Activated CD8-positive, alpha-beta T cell treated with anti-CD3 and anti-CD28 coated beads for 36 hours (primary cell): ENCODE measurements around the gene ATP9B. TPM values are rescaled to one million over a fixed set of nuclear protein-coding genes. Genes with fewer than 3 reads are reported as not detected.

Experiments
- ATAC-seq: fragments of 200-7000 bp; cut with Tn5 transposase; one replicate; pipeline ENCODE4 v1.10.0; 2021; ENCODE audit warnings: mild to moderate bottlenecking, moderate library complexity
- CTCF ChIA-PET: fragments of 350-600 bp; sonication (Branson Sonifier 250); formaldehyde crosslinking; loops from one replicate; lab custom pipeline; 2021; ENCODE audit warnings: antibody characterized with exemption; lab: Charles Lee
- POLR2A ChIA-PET: fragments of 350-600 bp; sonication (Branson Sonifier 250); formaldehyde crosslinking; loops from one replicate; lab custom pipeline; 2021; ENCODE audit warnings: antibody characterized with exemption; lab: Charles Lee
- DNase-seq: peaks from one replicate; pipeline ENCODE4 v3.0.0-alpha.2; 2020
- H3K27ac Mint-ChIP-seq: one replicate; pipeline ENCODE4 v1.8.0; 2021; ENCODE audit warnings: mild to moderate bottlenecking, mixed read lengths
- H3K27me3 Mint-ChIP-seq: one replicate; pipeline ENCODE4 v1.8.0; 2021; ENCODE audit warnings: mixed read lengths
- H3K36me3 Mint-ChIP-seq: one replicate; pipeline ENCODE4 v1.8.0; 2021; ENCODE audit warnings: low read depth, mixed read lengths
- H3K4me1 Mint-ChIP-seq: one replicate; pipeline ENCODE4 v1.8.0; 2021; ENCODE audit warnings: low read depth, mixed read lengths
- H3K4me3 Mint-ChIP-seq: one replicate; pipeline ENCODE4 v1.8.0; 2021; ENCODE audit warnings: mild to moderate bottlenecking, moderate library complexity, mixed read lengths
- H3K9me3 Mint-ChIP-seq: one replicate; pipeline ENCODE4 v1.8.0; 2021; ENCODE audit warnings: mixed read lengths
- intact Hi-C: fragments of 100-400 bp; cut with micrococcal nuclease; formaldehyde crosslinking; loops from one replicate; pipeline ENCODE4 v1.10.0; 2022
- total RNA-seq, 2 experiments: library from RNA; stranded (reverse); gene quantifications; one replicate each; pipeline ENCODE4 v1.2.3, GENCODE V29; 2021
- TF ChIP-seq, protein P1 (sequence below): fragments of 200-600 bp; IDR thresholded peaks from one replicate; pipeline ENCODE4 v1.8.0; 2022; ENCODE audit warnings: antibody characterized with exemption, mild to moderate bottlenecking

Gene ATP9B
- total RNA-seq, 2 experiments from 2014 or later: 18.9 to 21.1 TPM

DNA sequence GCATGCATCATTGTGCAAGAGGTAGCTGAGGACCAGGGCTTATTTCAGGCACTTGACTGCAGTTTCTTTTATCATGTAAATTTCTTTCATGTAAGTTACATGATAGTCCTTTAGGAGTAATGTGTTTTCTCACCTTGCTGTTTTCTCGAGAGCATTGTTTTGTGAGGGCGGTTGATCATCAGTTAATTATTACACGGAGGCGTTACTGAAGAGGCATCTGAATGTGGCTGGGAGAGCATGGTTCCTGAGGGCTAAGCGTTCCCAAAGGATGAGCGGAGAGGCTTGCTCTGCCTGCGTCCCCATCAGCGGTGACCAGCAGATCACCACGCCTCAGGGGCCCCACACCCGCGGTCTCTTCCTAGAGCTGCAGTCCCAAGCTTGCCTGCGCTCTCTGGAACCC lies 170.4 kb downstream of the ATP9B start:
- DNase-seq: no peak
- Mint-ChIP-seq H3K27me3 (no peaks in the 10 kb centered on the region), H3K4me1 (no peaks in the 10 kb centered on the region), H3K4me3 (no peak overlapping the region), H3K36me3 (no peaks in the 10 kb centered on the region), H3K9me3 (no peaks in the 10 kb centered on the region), H3K27ac (no peak overlapping the region)
- no peak for ATAC-seq
- ChIA-PET POLR2A (interaction anchor here (1.7 kb wide), 1 partner anchor 11 kb away, joined by 3 read pairs; no protein-coding TSS in a partner anchor), CTCF (no interaction called here)
- intact Hi-C loops: loop anchor here (10.0 kb wide), 1 partner anchor 175 kb away; the partner anchor contains the start of gene ATP9B
- TF ChIP-seq, protein P1, sequence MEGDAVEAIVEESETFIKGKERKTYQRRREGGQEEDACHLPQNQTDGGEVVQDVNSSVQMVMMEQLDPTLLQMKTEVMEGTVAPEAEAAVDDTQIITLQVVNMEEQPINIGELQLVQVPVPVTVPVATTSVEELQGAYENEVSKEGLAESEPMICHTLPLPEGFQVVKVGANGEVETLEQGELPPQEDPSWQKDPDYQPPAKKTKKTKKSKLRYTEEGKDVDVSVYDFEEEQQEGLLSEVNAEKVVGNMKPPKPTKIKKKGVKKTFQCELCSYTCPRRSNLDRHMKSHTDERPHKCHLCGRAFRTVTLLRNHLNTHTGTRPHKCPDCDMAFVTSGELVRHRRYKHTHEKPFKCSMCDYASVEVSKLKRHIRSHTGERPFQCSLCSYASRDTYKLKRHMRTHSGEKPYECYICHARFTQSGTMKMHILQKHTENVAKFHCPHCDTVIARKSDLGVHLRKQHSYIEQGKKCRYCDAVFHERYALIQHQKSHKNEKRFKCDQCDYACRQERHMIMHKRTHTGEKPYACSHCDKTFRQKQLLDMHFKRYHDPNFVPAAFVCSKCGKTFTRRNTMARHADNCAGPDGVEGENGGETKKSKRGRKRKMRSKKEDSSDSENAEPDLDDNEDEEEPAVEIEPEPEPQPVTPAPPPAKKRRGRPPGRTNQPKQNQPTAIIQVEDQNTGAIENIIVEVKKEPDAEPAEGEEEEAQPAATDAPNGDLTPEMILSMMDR: no peak

DNA sequence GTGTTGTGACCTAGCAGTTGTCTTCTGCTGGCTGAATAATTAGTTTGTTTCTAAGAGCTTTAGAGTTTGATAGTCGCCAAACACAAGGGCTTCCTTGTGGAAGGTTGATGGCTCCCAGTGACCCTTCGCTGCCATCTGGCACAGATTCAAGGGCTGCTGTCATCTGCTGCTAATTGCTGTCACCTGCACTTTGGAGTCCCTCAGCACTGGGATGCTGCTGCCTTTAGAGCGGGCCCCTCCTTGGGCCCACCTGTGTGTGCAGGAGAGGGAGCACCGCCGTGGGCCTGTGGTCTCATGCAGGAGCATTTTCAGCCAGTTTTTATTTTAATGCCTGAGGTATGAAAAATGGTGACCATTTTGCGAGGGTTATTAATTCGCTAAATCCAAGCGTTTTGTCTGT lies 172.6 kb downstream of the ATP9B start:
- Mint-ChIP-seq H3K4me1 (peaks cover 2% of the 10 kb centered on the region), H3K9me3 (no peaks in the 10 kb centered on the region), H3K27me3 (no peaks in the 10 kb centered on the region), H3K27ac (no peak overlapping the region), H3K4me3 (no peak overlapping the region), H3K36me3 (no peaks in the 10 kb centered on the region)
- ChIA-PET CTCF (interaction anchor here (1.2 kb wide), 1 partner anchor 10 kb away, joined by 4 read pairs; no protein-coding TSS in a partner anchor), POLR2A (interaction anchor here (0.8 kb wide), 1 partner anchor 9 kb away, joined by 3 read pairs; no protein-coding TSS in a partner anchor)
- TF ChIP-seq, protein P1: no peak
- intact Hi-C loops: loop anchor here (10.0 kb wide), 1 partner anchor 177 kb away; the partner anchor contains the start of gene ATP9B
- DNase-seq (no peak), ATAC-seq (no peak)

DNA sequence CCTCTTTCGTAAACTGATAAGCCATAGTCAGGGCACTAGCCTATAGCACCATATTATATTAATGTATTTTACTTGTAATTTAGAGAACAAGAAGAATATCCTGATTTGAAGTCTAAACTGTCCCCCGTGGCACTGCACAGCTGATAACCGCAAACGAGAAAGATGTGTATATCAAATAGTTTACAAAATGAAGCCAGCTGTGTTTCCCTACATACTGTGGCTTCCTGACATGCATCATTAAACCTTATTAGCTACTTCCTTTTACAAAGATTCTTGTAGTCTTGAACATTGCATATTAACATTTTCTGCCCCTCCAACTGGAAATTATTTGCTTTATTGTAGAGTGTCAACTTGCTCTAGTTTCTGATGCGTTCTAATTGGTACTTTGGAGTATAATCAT lies 173.1 kb downstream of the ATP9B start:
- intact Hi-C loops: loop anchor here (10.0 kb wide), 1 partner anchor 177 kb away; the partner anchor contains the start of gene ATP9B
- ATAC-seq (no peak), DNase-seq (no peak)
- ChIA-PET CTCF (no interaction called here), POLR2A (no interaction called here)
- H3K36me3 Mint-ChIP-seq: no peaks in the 10 kb centered on the region
- H3K27ac Mint-ChIP-seq: no peak overlapping the region
- H3K27me3 Mint-ChIP-seq: no peaks in the 10 kb centered on the region
- H3K4me3 Mint-ChIP-seq: no peak overlapping the region
- TF ChIP-seq, protein P1: no peak
- H3K4me1 Mint-ChIP-seq: peaks cover 2% of the 10 kb centered on the region
- no peaks in the 10 kb centered on the region for H3K9me3 Mint-ChIP-seq

DNA sequence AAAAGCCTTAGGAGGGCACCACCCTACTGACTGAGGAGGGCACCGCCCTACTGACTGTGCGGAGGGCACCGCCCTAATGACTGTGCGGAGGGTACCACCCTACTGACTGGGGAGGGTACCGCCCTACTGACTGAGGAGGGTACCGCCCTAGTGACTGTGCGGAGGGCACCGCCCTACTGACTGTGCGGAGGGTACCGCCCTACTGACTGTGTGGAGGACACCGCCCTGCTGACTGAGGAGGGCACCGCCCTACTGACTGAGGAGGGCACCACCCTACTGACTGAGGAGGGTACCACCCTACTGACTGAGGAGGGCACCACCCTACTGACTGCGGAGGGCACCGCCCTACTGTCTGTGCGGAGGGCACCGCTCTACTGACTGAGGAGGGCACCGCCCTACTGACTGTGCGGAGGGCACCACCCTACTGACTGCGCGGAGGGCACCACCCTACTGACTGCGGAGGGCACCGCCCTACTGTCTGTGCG lies 176.4 kb downstream of the ATP9B start:
- DNase-seq: peak; percentile 18
- no peak overlapping the region for H3K4me3 Mint-ChIP-seq
- no peaks in the 10 kb centered on the region for H3K27me3 Mint-ChIP-seq
- H3K9me3 Mint-ChIP-seq: no peaks in the 10 kb centered on the region
- CTCF ChIA-PET: interaction anchor here (1.1 kb wide), 1 partner anchor 11 kb away, joined by 3 read pairs; no protein-coding TSS in a partner anchor
- POLR2A ChIA-PET: no interaction called here
- no peaks in the 10 kb centered on the region for H3K36me3 Mint-ChIP-seq
- intact Hi-C loops: loop anchor here (10.0 kb wide), 1 partner anchor 181 kb away; the partner anchor contains the start of gene ATP9B
- TF ChIP-seq, protein P1: no peak
- no peak for ATAC-seq
- no peak overlapping the region for H3K27ac Mint-ChIP-seq
- peaks cover 12% of the 10 kb centered on the region for H3K4me1 Mint-ChIP-seq
